Smooth muscle cell of the pulmonary artery (primary cell): ENCODE results near the gene CDH11. TPM values are rescaled to one million over a fixed set of nuclear protein-coding genes. Genes with fewer than 3 reads are reported as not detected.

ENCODE experiments used
- total RNA-seq: library from RNA; depleted of rRNA; stranded (reverse); fragments of >200 nt; gene quantifications from 2 replicates; pipeline ENCODE4 v1.2.3, GENCODE V29; 2014

CDH11 gene
- total RNA-seq: 572 and 880 TPM in 2 replicates

GRCh38 chr16:65121870-65122723, at the start of gene CDH11:
Gene CDH11 (minus strand): TSS chr16:65122063. CDS start chr16:65004869, 117,194 bp downstream.

